Gastrocnemius medialis (tissue), 4 donors: ENCODE data around the gene AFF3.

Source experiments
- POLR2A ChIP-seq, 2 donors: fragments of 450-650 bp; IDR thresholded peaks; one replicate each; pipeline ENCODE4 v1.6.1; 2017; ENCODE audit warnings: antibody characterized with exemption in 2 of 2, mild to moderate bottlenecking in 2 of 2, moderate library complexity in 2 of 2
- TF ChIP-seq, protein P1 (sequence below), 5 experiments: fragments of 450-650 bp in 3 of 5; fragments of 200-600 bp in 2 of 5; sonication (generic) in 2 of 5; IDR thresholded peaks in 4 of 5; conservative IDR thresholded peaks in 1 of 5; 1 replicate in 4 of 5; 2 replicates in 1 of 5; pipeline ENCODE4 v1.5.1; 2016 to 2019; ENCODE audit warnings: antibody characterized with exemption in 5 of 5, mild to moderate bottlenecking in 3 of 5, moderate library complexity in 3 of 5

DNA sequence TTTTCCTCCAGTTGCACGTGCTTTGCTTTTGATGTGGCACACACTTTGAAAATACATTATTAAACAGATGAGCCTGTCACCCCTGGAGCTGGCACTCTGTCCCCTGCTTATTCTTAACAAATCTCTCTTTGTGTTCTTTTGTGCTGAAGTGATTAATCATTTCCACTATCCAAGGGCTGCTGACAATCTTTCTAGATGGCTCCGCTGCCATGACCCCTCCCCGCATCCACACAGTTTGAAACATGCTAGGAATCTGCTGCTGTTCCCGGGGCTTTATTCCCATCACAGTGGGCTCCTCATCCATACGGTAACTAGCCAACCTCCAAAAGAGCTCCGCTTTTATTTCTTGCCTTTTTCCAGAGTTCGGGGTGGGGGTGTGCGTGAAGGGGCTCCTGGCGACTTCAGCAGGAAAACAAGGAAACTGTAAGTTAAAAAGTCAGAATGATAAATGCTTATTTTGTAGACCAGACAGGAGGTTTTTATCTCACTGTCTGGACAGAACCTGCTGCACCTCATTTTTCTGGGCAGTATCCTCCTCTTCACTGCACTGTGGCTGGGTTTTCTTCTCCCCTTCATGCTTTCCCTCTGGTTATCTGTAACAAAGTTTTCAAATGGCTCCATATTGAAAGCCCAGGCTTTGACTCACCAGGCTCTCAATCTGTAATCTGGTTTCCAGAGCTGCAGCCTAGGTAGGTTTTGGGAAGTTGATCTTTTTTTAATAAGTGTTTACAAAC is 319.7 kb downstream of the AFF3 start:
- TF ChIP-seq, protein P1, sequence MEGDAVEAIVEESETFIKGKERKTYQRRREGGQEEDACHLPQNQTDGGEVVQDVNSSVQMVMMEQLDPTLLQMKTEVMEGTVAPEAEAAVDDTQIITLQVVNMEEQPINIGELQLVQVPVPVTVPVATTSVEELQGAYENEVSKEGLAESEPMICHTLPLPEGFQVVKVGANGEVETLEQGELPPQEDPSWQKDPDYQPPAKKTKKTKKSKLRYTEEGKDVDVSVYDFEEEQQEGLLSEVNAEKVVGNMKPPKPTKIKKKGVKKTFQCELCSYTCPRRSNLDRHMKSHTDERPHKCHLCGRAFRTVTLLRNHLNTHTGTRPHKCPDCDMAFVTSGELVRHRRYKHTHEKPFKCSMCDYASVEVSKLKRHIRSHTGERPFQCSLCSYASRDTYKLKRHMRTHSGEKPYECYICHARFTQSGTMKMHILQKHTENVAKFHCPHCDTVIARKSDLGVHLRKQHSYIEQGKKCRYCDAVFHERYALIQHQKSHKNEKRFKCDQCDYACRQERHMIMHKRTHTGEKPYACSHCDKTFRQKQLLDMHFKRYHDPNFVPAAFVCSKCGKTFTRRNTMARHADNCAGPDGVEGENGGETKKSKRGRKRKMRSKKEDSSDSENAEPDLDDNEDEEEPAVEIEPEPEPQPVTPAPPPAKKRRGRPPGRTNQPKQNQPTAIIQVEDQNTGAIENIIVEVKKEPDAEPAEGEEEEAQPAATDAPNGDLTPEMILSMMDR (IDR thresholded peaks at IDR 0.05 in 4 of 5, conservative IDR thresholded peaks at IDR 0.05 in 1 of 5), result no peak
- no peak for TF ChIP-seq POLR2A (IDR thresholded peaks at IDR 0.05)
